ENCODE results near the gene FHAD1. TPM values are rescaled to one million over a fixed set of nuclear protein-coding genes. Genes with fewer than 3 reads are reported as not detected.

The FHAD1 gene
- total and polyA plus RNA-seq, 9 of the 15 experiments (the other 6 are each of a cell fraction or from before 2014, with no cell fraction given): 0.32 to 2.1 (median 1.5) TPM; not detected in 1

DNA sequence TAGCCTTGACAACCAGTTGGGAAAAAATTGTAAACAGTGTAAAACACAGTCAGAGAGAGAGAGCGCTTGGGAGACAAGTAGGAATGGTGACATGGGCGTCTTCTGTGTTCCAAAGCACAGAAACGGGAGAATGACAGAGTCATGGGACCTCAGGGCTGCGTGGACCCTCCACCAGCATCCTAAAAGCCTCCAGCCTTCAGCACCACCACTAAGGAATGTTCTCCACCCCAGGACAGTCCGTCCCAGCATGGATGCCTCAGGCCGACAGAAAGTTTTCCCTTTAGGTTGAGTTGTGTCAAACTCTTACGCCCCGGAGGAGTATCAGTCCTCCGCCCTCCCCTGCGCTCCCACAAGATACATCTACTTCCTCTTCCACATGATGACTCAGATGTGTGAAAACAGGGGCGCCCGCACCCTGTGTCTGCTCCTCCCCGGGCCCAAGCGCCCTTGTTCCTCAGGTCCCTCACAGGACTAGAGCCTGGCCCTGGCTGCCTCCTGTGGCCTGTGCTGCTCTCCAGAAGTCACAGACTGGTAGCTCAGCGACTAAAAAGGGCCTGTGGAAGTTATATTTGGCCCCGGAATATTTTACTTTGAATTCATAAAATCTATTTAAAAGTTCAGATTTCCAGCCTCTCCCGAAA, 98.8 kb downstream of the FHAD1 start (continued):
- TF ChIP-seq RCOR1 (IDR thresholded peaks at IDR 0.05; ENCODE audit: borderline replicate concordance in 1 of 2, low read depth in 2 of 2, low read length in 2 of 2) (peak; percentile 20 to 57; a peak in 3 of 4 replicates), CTCF (IDR thresholded peaks at IDR 0.05 in 2 of 3, conservative IDR thresholded peaks at IDR 0.05 in 1 of 3; ENCODE audit: insufficient read depth in 2 of 3, low read depth in 1 of 3, low read length in 3 of 3) (no peak), RBM39 (optimal IDR thresholded peaks at IDR 0.05; ENCODE audit: low read depth, low read length) (no peak), NFRKB (IDR thresholded peaks at IDR 0.05; ENCODE audit: low read depth) (no peak; the same call in 1 of the 2 replicates), ZNF444 (CRISPR knock-in tag; IDR thresholded peaks at IDR 0.05) (peak; percentile 47; the same call in 1 of the 2 replicates), FOXA3 (CRISPR knock-in tag; conservative IDR thresholded peaks at IDR 0.05 in 1 of 2, IDR thresholded peaks at IDR 0.05 in 1 of 2) (0 out of 4 replicates have a peak, but pooled peaks of 1 of the 2 experiments have one; percentile 29), DIDO1 (tag; IDR thresholded peaks at IDR 0.05; ENCODE audit: low read depth) (no peak), CBX2 (IDR thresholded peaks at IDR 0.05; ENCODE audit: insufficient read depth, low read length, poor library complexity, severe bottlenecking) (no peak)

Measured in K562 (cell line).